Dermis microvascular lymphatic vessel endothelial cell (primary cell): ENCODE results near the gene ATP6V1A. TPM values are rescaled to one million over a fixed set of nuclear protein-coding genes. Genes with fewer than 3 reads are reported as not detected.

Experiments
- DNase-seq, 2 donors: peaks; one replicate each; pipeline versions ENCODE4 v3.0.0 to v3.0.0-alpha.2; 2010; ENCODE audit warnings: low read depth in 2 of 2
- total RNA-seq: library from RNA; depleted of rRNA; stranded (reverse); fragments of >200 nt; gene quantifications from 2 replicates; pipeline ENCODE4 v1.2.1, GENCODE V29; 2014

The ATP6V1A gene
- 123 and 156 TPM in 2 replicates for total RNA-seq

GRCh38 chr3:113746548-113747282, at the start of gene ATP6V1A:
Gene ATP6V1A, plus strand, starts transcription at chr3:113747035. Its CDS starts 31,719 bp downstream, at chr3:113778754.
- peak; percentile 94 to 97 for DNase-seq

GRCh38 chr3:113697500-113698090, 49.2 kb upstream of the ATP6V1A start:
- DNase-seq: peak in 1 of 2 donors; percentile 17

- DNase-seq: no peak
These were observed 48.6 kb upstream of the ATP6V1A start for GRCh38 chr3:113698213-113698742.

- no peak for DNase-seq
These were observed 47.9 kb upstream of the ATP6V1A start for GRCh38 chr3:113698956-113699355.

- DNase-seq: no peak
These were observed 39.0 kb upstream of the ATP6V1A start for GRCh38 chr3:113707835-113708234.

GRCh38 chr3:113712129-113712528, 34.7 kb upstream of the ATP6V1A start:
- peak in 1 of 2 donors; percentile 10 for DNase-seq

GRCh38 chr3:113714702-113715101, 32.1 kb upstream of the ATP6V1A start:
- no peak for DNase-seq

- no peak for DNase-seq
These were observed 29.5 kb upstream of the ATP6V1A start for GRCh38 chr3:113717308-113717707.

GRCh38 chr3:113717818-113718217, 29.0 kb upstream of the ATP6V1A start:
- no peak for DNase-seq

- no peak for DNase-seq
These were observed 27.5 kb upstream of the ATP6V1A start for GRCh38 chr3:113719294-113719693.

GRCh38 chr3:113719758-113720157, 27.1 kb upstream of the ATP6V1A start:
- no peak for DNase-seq

- no peak for DNase-seq
These were observed 25.2 kb upstream of the ATP6V1A start for GRCh38 chr3:113721636-113722035.

GRCh38 chr3:113728661-113729060, 18.2 kb upstream of the ATP6V1A start:
- DNase-seq: no peak

- DNase-seq: no peak
These were observed 16.3 kb upstream of the ATP6V1A start for GRCh38 chr3:113730550-113730949.

GRCh38 chr3:113731694-113732093, 15.1 kb upstream of the ATP6V1A start:
- no peak for DNase-seq

GRCh38 chr3:113736548-113737089, 10.2 kb upstream of the ATP6V1A start:
- DNase-seq: peak; percentile 57 to 69

- no peak for DNase-seq
These were observed 5.7 kb upstream of the ATP6V1A start for GRCh38 chr3:113741086-113741485.

- no peak for DNase-seq
These were observed 5.2 kb upstream of the ATP6V1A start for GRCh38 chr3:113741620-113742019.

- no peak for DNase-seq
These were observed 3.7 kb upstream of the ATP6V1A start for GRCh38 chr3:113743006-113743630.

- DNase-seq: peak; percentile 72 to 92
These were observed 1.7 kb upstream of the ATP6V1A start for GRCh38 chr3:113744941-113745755.
